CD4-positive, alpha-beta T cell treated with Interleukin-1 beta for 1 hour (primary cell): ENCODE measurements around the gene CD79A.
"Not testable (repeated sequence)": the region's sequence is repeated elsewhere in the genome, so short reads cannot be mapped to it uniquely, and the experiment has no call there.

ENCODE experiments used
- DNase-seq, 2 donors: peaks; one replicate each; pipeline ENCODE4 v3.0.0-alpha.2; 2020 to 2022

The CD79A gene

DNA sequence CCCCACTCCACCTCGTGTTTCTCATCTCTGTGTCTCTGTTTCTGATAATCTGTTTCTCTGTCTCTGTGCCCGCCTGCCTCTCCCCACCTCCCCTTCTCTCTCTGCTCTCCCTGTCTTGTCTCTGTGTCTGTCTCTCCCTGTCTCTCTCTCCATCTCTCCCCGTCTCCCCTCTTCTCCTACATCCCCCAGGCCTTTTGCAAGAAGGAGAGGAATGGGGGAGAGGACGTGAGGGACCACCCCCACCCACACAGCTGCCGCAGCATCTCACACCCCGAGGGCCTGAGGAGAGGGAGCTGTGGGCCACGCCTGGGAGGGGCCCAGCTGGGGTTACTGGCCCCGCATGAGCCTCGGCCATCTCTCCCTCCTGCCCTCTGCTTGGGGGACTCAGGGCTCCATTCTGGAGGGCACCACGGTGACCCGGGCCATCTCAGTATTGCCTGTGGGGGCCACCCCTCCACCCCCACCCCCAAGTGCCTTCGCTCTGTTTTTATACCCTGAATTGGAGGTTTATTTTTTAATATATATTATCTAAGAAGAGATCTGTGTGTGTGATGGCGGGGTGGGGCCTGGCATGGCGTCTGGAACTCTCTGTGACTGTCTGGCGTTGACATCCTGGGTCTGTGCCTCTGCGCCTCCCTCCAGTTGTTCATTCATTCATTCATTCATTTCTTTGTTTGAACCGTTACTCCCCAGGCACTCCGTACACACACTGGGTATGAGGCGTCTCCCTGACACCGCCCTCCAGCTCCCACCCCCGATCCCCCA is 30.0 kb downstream of the CD79A start:
- DNase-seq = no peak

- no peak for DNase-seq
Measured at GRCh38 chr19:41907994-41908615, 31.0 kb downstream of the CD79A start.

- DNase-seq = no peak
Measured at GRCh38 chr19:41908724-41909464, 31.8 kb downstream of the CD79A start.

- no peak for DNase-seq
Measured at GRCh38 chr19:41909706-41910105, 32.6 kb downstream of the CD79A start.

- no peak for DNase-seq
Measured at GRCh38 chr19:41910240-41910991, 33.3 kb downstream of the CD79A start.

DNA sequence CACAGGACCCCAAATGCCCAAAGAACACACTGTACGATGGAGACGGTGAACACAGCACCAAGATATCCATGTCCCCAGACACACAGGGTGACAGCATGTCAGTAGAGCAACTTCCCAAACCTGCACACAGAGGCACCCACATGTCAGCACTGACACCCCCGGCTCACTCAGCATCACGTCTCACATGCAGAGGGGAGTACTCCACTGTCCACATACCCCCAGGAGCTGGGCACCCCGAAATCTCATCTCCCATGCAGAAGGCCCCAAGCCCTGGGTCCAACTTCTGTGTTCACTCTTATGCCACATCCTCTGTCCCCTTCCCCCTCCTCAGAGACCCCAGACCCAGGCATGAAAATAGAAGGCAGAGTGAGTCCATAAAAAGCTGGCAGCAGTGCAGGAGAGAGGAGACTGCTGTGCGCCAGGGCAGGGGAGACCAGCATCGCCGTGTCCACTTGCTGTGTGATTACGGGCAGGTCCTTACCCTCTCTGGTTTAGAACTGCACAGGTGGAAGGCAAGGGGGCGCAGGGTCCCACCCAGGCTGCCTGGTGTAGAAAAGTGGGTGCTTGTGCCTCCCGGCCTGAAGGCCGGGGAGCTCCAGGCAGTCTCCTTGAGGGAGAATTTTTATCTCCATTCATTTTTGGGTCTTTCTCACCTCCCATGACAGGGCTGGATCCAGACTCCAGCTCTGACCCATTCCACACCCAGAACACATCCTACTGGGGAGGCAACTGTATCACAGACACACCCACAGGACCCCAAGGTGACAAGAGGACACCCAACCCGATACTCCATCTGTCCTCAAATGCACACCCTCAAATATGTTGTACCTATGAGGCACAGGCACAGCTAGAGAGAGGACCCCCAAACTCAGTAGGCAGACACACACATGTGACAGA is 34.2 kb downstream of the CD79A start:
- DNase-seq = no peak

DNA sequence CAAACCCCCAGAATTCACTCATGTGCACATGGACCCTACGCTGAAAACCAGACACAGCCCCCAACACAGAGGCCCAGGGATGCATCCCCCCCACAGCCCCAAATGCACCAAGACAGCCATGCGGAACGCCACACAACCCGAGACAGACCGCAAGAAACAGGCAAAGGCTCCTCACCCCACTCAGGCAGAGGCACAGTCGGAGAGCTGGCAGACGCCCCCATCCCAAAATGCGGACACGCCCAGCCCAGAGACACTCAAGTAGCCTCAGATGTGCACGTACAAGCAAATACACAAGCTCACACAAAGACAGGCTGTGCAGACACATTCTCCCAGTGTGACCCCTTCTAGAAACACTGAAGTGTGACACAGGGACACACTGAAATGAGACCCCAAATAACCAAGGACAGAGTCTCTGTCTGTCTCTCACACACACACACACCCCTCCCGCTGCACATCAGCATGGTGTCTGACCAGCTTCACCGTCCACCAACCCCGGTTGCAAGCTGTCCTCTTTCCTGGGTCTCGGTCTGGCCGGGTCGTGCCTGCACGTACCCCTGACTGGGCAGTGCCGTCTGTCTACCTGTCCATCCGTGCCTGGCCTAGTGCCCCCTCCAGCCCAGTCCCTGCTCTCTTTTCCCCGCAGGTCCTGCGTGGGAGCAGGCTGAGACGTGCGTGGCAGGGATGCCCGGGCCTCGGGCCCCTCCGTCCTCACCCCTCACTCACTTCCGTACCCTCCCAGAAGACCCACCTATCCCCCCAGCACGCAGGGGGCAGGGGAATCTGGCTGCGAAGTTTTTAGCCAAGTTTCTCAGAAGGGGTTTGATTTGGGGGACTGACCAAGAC is 35.0 kb downstream of the CD79A start:
- no peak for DNase-seq

DNA sequence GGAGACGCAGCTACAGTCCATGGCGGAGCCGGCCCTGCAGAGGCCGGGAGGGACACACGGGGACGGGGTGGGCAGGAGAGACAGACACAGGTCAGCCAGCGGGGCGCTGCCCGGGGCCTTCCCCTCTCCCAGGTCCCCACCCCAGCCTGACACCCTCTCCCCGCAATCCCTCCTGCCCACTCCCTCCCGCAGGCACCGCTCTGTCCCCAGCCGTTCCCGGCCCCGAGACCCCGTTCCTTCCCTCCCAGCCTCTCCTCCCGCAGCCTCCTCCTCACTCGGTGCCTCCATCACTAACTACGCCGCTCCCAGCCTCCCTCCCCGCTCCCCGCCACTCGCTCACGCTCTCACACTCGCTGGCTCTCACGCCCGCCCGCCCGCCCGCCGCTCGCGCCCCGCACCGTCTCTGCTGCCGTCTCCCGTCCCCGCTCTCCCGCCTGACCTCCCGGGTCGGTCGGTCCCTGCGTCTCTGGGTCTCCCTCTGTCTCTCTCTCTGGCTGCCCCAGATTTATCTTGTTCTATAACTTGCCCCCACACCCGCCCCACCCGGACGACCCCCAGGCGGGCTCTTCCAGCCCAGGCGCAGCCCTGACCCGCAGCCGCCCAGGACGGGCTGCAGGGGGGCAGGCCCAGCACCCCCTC is 35.9 kb downstream of the CD79A start:
- no peak for DNase-seq

DNA sequence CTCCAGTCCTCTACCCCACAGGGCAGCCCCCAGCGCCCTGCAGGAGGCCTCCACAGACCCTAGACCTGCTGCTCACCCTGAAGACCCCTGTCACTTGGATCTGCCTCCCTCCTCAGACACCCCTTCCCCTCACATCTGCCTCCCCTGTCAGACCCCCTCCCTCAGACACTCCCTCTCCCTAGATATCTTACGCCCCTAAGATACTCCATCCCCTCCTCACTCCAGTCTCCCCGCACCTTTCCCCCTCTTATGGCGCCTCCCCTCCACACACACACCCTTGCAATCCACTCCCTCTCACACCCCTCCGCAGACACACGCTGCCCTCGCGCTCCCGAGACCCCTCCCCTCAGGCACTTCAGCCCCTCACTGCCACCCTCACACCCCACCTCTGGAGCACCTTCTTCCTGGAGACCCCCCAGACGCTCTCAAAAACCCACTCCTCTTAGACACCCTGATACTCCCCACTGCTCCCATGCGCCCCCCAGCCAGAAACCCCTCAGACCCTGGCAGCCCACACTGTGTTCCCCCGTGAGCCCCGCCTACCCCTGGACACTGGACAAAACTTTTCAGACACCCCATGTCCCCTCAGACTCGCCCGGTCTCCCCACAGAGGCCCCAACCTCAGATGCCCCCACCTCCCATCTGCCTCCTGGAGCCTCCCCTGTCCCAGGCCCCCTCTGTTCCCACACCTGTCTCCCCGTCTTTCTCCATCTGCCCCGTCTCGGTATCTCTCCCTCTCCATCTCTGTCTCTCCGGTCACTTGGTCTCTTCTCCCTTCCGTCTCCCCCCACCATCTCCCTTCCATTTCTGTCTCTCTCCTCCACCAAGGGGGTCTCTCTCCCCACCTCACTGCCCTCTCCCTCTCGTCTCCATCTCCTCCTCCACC is 36.7 kb downstream of the CD79A start:
- DNase-seq = no peak

GRCh38 chr19:41914424-41914834 is 37.4 kb downstream of the CD79A start:
- DNase-seq = not testable (repeated sequence)

DNA sequence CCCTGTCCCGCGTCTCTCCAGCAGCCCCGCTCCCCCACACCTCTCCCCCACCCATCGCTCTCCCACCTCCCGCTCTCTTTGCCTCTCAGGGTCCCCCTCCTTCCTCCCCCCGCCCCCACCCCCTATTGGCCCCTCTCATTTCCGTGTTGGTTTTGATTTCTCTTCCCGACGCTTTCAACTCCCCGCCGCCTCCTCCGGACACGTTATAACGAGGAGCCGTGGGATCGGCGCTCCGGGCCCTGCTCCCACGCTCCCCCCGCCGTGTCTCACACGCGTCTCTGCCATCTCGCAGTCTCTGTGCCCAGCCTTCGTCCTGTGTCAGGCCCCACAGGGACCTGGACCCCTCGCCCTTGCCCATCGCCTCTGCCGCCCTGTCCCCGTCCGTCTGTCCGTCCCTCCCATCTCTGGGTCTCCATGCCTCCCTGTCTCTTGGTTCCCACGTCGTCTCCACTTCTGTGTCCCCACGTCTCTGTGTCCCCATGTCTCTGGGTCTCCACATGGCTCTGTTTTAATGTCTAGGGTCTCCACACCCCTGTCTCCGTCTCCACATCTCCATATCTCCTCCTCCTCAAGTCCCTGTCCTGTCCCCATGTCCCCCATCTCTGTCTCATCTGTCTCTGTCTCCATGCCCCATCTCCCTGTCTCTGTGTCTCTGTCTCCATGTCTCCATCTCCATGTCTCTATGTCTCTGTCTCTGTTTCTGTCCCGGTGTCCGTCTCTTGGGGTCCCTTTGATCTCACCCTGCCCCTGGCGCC is 38.1 kb downstream of the CD79A start:
- DNase-seq = no peak

- no peak for DNase-seq
Measured at GRCh38 chr19:41915776-41916414, 38.8 kb downstream of the CD79A start.

- no peak for DNase-seq
Measured at GRCh38 chr19:41917676-41918075, 40.6 kb downstream of the CD79A start.

GRCh38 chr19:41918095-41918494 is 41.0 kb downstream of the CD79A start:
- DNase-seq = no peak

DNA sequence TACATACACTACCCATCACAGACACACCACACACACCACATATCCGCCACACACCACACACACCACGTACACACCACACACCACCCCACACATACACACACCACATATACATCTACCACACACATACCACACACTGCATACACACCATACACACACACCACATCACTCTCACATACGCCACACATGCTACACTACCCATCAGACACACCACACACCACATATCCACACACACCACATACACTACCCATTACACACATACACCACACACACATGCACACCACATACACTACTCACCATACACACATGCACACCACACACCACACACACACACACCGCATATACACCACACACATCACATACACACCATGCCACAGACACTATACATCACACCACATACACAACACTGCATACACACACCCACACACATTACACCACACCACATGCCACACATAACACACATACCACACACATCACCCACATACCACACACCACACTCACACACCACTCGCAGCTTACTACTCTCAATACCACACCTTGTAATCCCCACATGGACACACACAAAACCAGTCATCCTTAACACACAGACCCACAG is 41.7 kb downstream of the CD79A start:
- no peak for DNase-seq

- no peak for DNase-seq
Measured at GRCh38 chr19:41919948-41920712, 43.1 kb downstream of the CD79A start.
